ENCODE results near the gene CSTPP1.
"Not testable (repeated sequence)": the region's sequence is repeated elsewhere in the genome, so short reads cannot be mapped to it uniquely, and the experiment has no call there.

The CSTPP1 gene

DNA sequence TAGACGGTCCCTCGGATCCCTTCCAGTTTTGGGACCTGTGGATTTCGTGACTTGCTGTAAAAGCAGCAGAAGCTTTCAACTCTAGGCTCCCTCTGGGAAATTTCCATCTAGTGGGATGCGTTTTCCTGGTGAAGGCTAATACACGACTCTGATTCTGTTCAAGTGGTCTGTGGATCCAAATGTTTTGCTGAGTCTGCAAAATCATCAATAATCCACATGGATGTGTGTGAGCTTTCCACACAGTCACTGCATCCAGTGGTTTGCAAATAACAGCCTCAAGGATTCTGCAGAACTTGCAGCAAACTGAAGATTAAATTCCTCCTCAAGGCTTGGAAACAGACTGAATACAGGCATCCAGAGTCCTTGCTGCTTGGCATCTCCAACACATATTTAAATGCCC lies 266.0 kb downstream of the CSTPP1 start:
- Histone ChIP-seq H3K9ac (no peak overlapping the region), H3K4me2 (no peak overlapping the region), H3K36me3 (no peaks in the 10 kb centered on the region), H3K27ac (no peak overlapping the region), H3K27me3 (no peaks in the 10 kb centered on the region), H4K20me1 (no peaks in the 10 kb centered on the region), H3K4me1 (peaks cover 0 to 9% (median 0%) of the 10 kb centered on the region in 10 experiments; a peak in 3 of 20 replicates), H3K4me3 (no peak overlapping the region), H3K9me3 (replicated peaks in 1 of 11) (no peaks in the 10 kb centered on the region)
- no peak for TF ChIP-seq Cebpa-rat (IDR thresholded peaks at IDR 0.05)

- Histone ChIP-seq H3K9me3 (replicated peaks in 1 of 11) (no peaks in the 10 kb centered on the region), H3K36me3 (no peaks in the 10 kb centered on the region), H3K27ac (no peak overlapping the region), H3K4me2 (peak overlapping the region in 2 of 11 experiments; percentile 7 to 19; a peak in 1 of 22 replicates), H3K27me3 (no peaks in the 10 kb centered on the region), H4K20me1 (no peaks in the 10 kb centered on the region), H3K4me3 (no peak overlapping the region), H3K9ac (no peak overlapping the region), H3K4me1 (peaks cover 0 to 9% (median 0%) of the 10 kb centered on the region in 10 experiments; a peak in 3 of 20 replicates)
- TF ChIP-seq Cebpa-rat (IDR thresholded peaks at IDR 0.05) = no peak
Measured at GRCh38 chr11:47204637-47204989, 268.1 kb downstream of the CSTPP1 start.

DNA sequence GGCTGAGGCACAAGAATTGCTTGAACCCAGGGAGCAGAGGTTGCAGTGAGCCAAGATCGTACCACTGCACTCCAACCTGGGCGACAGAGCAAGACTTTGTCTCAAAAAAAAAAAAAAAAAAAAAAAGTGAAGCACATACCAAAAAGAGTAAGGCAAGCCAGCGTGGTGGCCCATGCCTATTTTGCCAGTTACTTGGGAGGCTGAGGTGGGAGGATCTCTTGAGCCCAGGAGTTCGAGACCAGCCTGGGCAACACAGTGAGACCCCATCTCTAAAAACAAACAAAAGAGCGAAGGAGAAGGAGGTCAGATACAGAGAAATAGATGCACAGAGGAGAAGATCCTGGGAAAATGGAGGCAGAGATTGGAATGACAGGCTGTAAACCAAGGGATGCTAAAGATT lies 270.0 kb downstream of the CSTPP1 start:
- H4K20me1 ChIP-seq; H3K36me3 ChIP-seq; H3K4me1 ChIP-seq; H3K27me3 ChIP-seq; H3K27ac ChIP-seq; H3K4me3 ChIP-seq; H3K4me2 ChIP-seq; H3K9ac ChIP-seq; H3K9me3 ChIP-seq (replicated peaks in 1 of 11): not testable (repeated sequence)

DNA sequence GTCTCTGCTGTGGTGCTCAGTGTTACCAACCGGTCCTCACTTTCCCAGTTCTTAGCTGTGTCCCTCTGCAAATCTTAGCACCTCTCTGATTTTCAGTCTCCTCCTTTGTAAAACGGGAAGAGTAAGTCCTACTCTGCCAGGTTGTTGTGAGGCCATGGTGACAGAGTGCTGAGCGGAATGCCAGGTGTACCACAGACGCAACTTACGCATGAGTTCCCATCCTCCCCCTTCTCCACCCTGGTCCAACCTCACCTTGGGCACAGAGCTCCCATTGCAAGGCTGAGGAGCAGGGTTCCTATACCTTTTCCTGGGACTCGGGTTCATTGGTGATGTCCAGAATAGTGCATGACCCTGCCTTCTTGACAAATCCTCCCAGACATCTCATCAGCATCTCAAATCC lies 270.9 kb downstream of the CSTPP1 start:
- no peak overlapping the region for H3K27ac ChIP-seq
- H3K9me3 ChIP-seq (replicated peaks in 1 of 11) = no peaks in the 10 kb centered on the region
- H3K9ac ChIP-seq = no peak overlapping the region
- no peaks in the 10 kb centered on the region for H3K27me3 ChIP-seq
- no peak overlapping the region for H3K4me3 ChIP-seq
- no peaks in the 10 kb centered on the region for H4K20me1 ChIP-seq
- no peak for TF ChIP-seq Cebpa-rat (IDR thresholded peaks at IDR 0.05)
- no peaks in the 10 kb centered on the region for H3K36me3 ChIP-seq
- peaks cover 0 to 9% (median 0%) of the 10 kb centered on the region in 10 experiments; a peak in 3 of 20 replicates for H3K4me1 ChIP-seq
- H3K4me2 ChIP-seq = no peak overlapping the region

DNA sequence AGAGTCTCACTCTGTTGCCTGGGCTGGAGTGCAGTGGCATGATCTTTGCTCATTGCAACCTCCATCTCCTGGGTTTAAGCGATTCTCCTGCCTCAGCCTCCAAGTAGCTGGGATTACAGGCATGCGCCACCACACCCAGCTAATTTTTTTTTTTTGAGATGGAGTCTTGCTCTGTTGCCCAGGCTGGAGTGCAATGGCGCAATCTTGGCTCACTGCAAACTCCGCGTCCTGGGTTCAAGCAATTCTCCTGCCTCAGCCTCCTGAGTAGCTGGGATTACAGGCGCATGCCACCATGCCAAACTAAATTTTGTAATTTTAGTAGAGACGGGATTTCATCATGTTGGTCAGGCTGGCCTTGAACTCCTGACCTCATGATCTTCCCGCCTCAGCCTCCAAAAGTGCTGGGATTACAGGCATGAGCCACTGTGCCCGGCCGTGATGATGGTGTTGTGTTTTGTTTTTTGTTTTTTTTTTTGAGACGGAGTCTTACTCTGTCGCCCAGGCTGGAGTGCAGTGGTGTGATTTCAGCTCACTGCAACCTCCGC lies 271.5 kb downstream of the CSTPP1 start:
- H4K20me1 ChIP-seq; H3K9ac ChIP-seq; H3K4me1 ChIP-seq; H3K9me3 ChIP-seq (replicated peaks in 1 of 11); H3K27ac ChIP-seq; H3K4me3 ChIP-seq; H3K27me3 ChIP-seq; H3K36me3 ChIP-seq; H3K4me2 ChIP-seq: not testable (repeated sequence)

GRCh38 chr11:47208628-47209027 lies 272.1 kb downstream of the CSTPP1 start:
- no peaks in the 10 kb centered on the region for H3K9me3 ChIP-seq (replicated peaks in 1 of 11)
- 0 out of 22 replicates have a peak, but pooled peaks of 1 of the 11 experiments have one; percentile 26 for TF ChIP-seq Cebpa-rat (IDR thresholded peaks at IDR 0.05)
- no peaks in the 10 kb centered on the region for H3K27me3 ChIP-seq
- H3K36me3 ChIP-seq = no peaks in the 10 kb centered on the region
- H3K4me3 ChIP-seq = no peak overlapping the region
- H3K27ac ChIP-seq = no peak overlapping the region
- no peak overlapping the region for H3K9ac ChIP-seq
- peaks cover 3 to 15% (median 5%) of the 10 kb centered on the region in 10 experiments; a peak in 17 of 20 replicates for H3K4me1 ChIP-seq
- H3K4me2 ChIP-seq = no peak overlapping the region
- H4K20me1 ChIP-seq = no peaks in the 10 kb centered on the region
